GM06990 (cell line): ENCODE measurements around the gene PNPLA7.
"Not testable (repeated sequence)": the region's sequence is repeated elsewhere in the genome, so short reads cannot be mapped to it uniquely, and the experiment has no call there.

Experiments used
- DNase-seq: peaks from one replicate; pipeline ENCODE4 v3.0.0-alpha.2; 2011; ENCODE audit not compliant: insufficient read length; ENCODE audit errors: extremely low read depth
- H3K27me3 ChIP-seq: replicated peaks from 2 replicates; pipeline ENCODE4 v1.6.0; 2011; ENCODE audit warnings: low read length; ENCODE audit not compliant: control insufficient read depth, insufficient read depth
- H3K36me3 ChIP-seq: 2 replicates; pipeline ENCODE4 v1.5.1; 2011; ENCODE audit warnings: low read length; ENCODE audit not compliant: control insufficient read depth, insufficient read depth
- H3K4me3 ChIP-seq: replicated peaks from 2 replicates; pipeline ENCODE4 v1.5.1; 2011; ENCODE audit warnings: low read depth, mild to moderate bottlenecking, control low read depth, low read length
- CTCF ChIP-seq: IDR thresholded peaks from 2 replicates; pipeline ENCODE4 v1.5.1; 2011; ENCODE audit warnings: low read length, control low read depth, mild to moderate bottlenecking, inconsistent platforms; ENCODE audit not compliant: insufficient read depth, poor library complexity, severe bottlenecking

PNPLA7 gene

GRCh38 chr9:137521405-137521985 is 28.7 kb downstream of the PNPLA7 start:
- no peak overlapping the region for H3K4me3 ChIP-seq
- no peaks in the 10 kb centered on the region for H3K36me3 ChIP-seq
- TF ChIP-seq CTCF, result no peak
- no peaks in the 10 kb centered on the region for H3K27me3 ChIP-seq
- DNase-seq, result no peak

GRCh38 chr9:137520614-137521404 is 29.4 kb downstream of the PNPLA7 start:
- DNase-seq, result no peak
- Histone ChIP-seq H3K27me3 (no peaks in the 10 kb centered on the region), H3K4me3 (no peak overlapping the region), H3K36me3 (no peaks in the 10 kb centered on the region)
- TF ChIP-seq CTCF, result no peak

DNA sequence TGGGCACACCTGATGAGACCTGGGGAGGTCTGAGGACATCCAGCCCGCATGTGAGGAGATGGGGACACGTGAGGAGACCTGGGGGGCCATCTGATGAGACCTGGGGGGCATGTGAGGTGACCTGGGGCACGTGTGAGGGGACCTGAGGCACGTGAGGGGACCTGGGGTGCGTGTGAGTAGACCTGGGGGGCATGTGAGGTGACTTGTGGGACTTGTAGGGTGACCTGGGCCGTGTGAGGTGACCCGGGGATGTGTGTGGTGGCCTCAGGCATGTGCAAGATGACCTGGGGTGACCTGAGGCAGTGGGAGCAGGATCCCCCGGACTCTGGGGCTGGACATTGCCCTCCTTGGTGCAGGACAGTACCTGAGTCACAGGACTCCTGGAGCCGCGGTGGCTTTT is 30.6 kb downstream of the PNPLA7 start:
- no peak for TF ChIP-seq CTCF
- Histone ChIP-seq H3K36me3 (no peaks in the 10 kb centered on the region), H3K4me3 (no peak overlapping the region), H3K27me3 (no peaks in the 10 kb centered on the region)
- no peak for DNase-seq

DNA sequence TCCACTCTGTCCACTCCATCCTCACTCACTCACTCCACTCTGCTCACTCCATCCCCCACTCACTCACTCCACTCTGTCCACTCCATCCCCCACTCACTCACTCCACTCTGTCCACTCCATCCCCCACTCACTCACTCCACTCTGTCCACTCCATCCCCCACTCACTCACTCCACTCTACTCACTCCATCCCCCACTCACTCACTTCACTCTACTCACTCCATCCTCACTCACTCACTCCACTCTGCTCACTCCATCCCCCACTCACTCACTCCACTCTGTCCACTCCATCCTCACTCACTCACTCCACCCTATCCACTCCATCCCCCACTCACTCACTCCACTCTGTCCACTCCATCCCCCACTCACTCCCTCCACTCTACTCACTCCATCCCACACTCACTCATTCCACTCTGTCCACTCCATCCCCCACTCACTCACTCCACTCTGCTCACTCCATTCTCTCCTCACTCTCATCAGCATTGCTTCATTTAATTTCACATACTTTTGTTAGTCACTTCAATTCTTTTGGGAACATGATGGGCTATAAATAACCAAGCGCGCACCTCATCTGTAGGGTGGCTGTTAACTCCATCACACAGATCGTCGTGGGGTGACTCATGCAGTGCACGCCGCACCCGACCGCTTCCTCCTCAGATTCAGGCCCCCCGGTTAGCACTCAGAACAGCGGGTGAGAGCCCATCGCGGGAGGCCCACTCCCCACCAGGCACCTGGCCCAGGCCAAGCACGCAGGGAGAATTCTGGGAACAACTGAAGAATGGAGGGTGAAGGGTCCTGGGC is 31.3 kb downstream of the PNPLA7 start:
- not testable (repeated sequence) for H3K27me3 ChIP-seq, DNase-seq, H3K4me3 ChIP-seq, H3K36me3 ChIP-seq

- no peak for TF ChIP-seq CTCF
- Histone ChIP-seq H3K27me3 (no peaks in the 10 kb centered on the region), H3K4me3 (no peak overlapping the region), H3K36me3 (no peaks in the 10 kb centered on the region)
- no peak for DNase-seq
Observed at GRCh38 chr9:137516144-137516917, 33.9 kb downstream of the PNPLA7 start.

DNA sequence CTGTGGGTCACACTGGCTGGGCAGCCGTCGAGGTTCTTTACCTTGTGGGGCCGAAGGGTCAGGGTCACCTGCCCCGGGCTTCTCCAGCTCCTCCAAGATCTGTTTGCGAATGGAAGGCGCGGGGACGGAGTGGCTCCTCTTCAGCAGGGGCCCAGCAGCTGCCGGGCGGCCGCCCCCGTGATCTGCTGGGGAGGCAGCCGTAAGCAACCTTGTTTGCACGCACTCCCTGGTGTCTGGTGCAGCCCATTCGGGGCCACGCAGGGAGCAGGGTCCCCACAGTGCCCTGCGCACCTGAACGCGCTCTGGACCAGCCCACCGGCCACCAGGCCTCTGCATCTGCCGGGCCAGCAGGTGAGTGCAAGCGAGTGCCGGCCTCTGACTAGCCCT is 34.9 kb downstream of the PNPLA7 start:
- no peak for DNase-seq
- no peaks in the 10 kb centered on the region for H3K27me3 ChIP-seq

More for the DNA sequence above, 34.9 kb downstream of the PNPLA7 start:
- no peak overlapping the region for H3K4me3 ChIP-seq
- H3K36me3 ChIP-seq, result no peaks in the 10 kb centered on the region
- no peak for TF ChIP-seq CTCF
